Measurements from ENCODE around the gene NAALAD2. TPM values are rescaled to one million over a fixed set of nuclear protein-coding genes. Genes with fewer than 3 reads are reported as not detected.

NAALAD2 gene
- total RNA-seq, 1 experiment from 2014 or later, result 2.1 TPM

- H4K20me1 ChIP-seq (ENCODE audit: control insufficient read depth, insufficient read depth, insufficient read length), result no peaks in the 10 kb centered on the region
- no peak overlapping the region for H4K91ac ChIP-seq (ENCODE audit: insufficient read length, low read depth, low read length)
- H3K4me1 Mint-ChIP-seq, result no peaks in the 10 kb centered on the region
- no peaks in the 10 kb centered on the region for H3K36me3 Mint-ChIP-seq (ENCODE audit: insufficient read depth in 1 of 3, low read depth in 3 of 3)
- H2BK15ac ChIP-seq (ENCODE audit: low read depth, low read length), result no peak overlapping the region
- H3K27ac Mint-ChIP-seq, result no peak overlapping the region
- H3T11ph ChIP-seq (ENCODE audit: low read length), result no peak overlapping the region
- H3K9me3 ChIP-seq (ENCODE audit: control insufficient read depth, low read depth, low read length), result no peaks in the 10 kb centered on the region
- H3K79me1 ChIP-seq (ENCODE audit: insufficient read depth, low read depth, low read length, poor library complexity, severe bottlenecking), result no peaks in the 10 kb centered on the region
- H4K5ac ChIP-seq (ENCODE audit: insufficient read length, low read depth, low read length), result no peak overlapping the region
- H2AFZ ChIP-seq (ENCODE audit: low read length), result no peak overlapping the region
- DNase-seq, result no peak
- no peaks in the 10 kb centered on the region for H3K4me1 ChIP-seq (ENCODE audit: insufficient read depth, low read length)
- H3K4me3 Mint-ChIP-seq, result no peak overlapping the region
- H4K8ac ChIP-seq (replicated peaks; ENCODE audit: insufficient read length, low read depth, low read length), result no peak overlapping the region
- no peaks in the 10 kb centered on the region for H3K23me2 ChIP-seq (ENCODE audit: insufficient read length, low read depth, low read length, poor library complexity, severe bottlenecking)
- H3K18ac ChIP-seq (ENCODE audit: insufficient read length, low read depth, low read length), result no peak overlapping the region
- no peak overlapping the region for H2AK5ac ChIP-seq (ENCODE audit: insufficient read length, low read length)
- no peak overlapping the region for H2BK20ac ChIP-seq (ENCODE audit: low read depth, low read length, poor library complexity, severe bottlenecking)
- no peaks in the 10 kb centered on the region for H3K79me2 ChIP-seq (ENCODE audit: insufficient read depth, low read length)
- no peak for TF ChIP-seq CTCF (conservative IDR thresholded peaks at IDR 0.05)
- H2BK5ac ChIP-seq (ENCODE audit: insufficient read length, low read length), result no peak overlapping the region
- no peak overlapping the region for H2BK120ac ChIP-seq (ENCODE audit: low read depth, low read length, poor library complexity, severe bottlenecking)
- H3K9ac ChIP-seq (ENCODE audit: extremely low read depth, insufficient read length, low read length), result no peak overlapping the region
- no peak overlapping the region for H3K4ac ChIP-seq (ENCODE audit: low read depth, low read length)
- no peak overlapping the region for H2BK12ac ChIP-seq (ENCODE audit: insufficient read length, low read depth, low read length)
- H3K27me3 ChIP-seq (ENCODE audit: insufficient read depth, low read length), result no peaks in the 10 kb centered on the region
- no CpG with 5 or more reads among the region's 3 CpGs for WGBS (ENCODE audit: extremely low coverage, insufficient read length, low lambda C conversion rate)
- no peaks in the 10 kb centered on the region for H3K27me3 Mint-ChIP-seq (ENCODE audit: low read depth)
- H3K4me2 ChIP-seq (ENCODE audit: insufficient read depth, insufficient read length, low read length), result no peak overlapping the region
- H3K23ac ChIP-seq (ENCODE audit: insufficient read length, low read depth, low read length), result no peak overlapping the region
- no peaks in the 10 kb centered on the region for H3K9me3 Mint-ChIP-seq
- H3K14ac ChIP-seq (ENCODE audit: insufficient read depth, low read length), result no peak overlapping the region
- H3K56ac ChIP-seq (ENCODE audit: insufficient read length, low read depth, low read length), result no peak overlapping the region
- no peak overlapping the region for H3K27ac ChIP-seq (ENCODE audit: insufficient read length, low read depth, low read length)
Measured at GRCh38 chr11:90124946-90125345, 9.5 kb upstream of the NAALAD2 start.
